Neural crest cell (in vitro differentiated cells): ENCODE results near the gene TAOK1. TPM values are rescaled to one million over a fixed set of nuclear protein-coding genes. Genes with fewer than 3 reads are reported as not detected.

Experiments used
- DNase-seq: peaks from one replicate; pipeline ENCODE4 v3.0.0; 2021; ENCODE audit warnings: low read depth, mixed read lengths, low spot score
- H3K27ac Mint-ChIP-seq: one replicate; pipeline ENCODE4 v1.8.0; 2021; ENCODE audit warnings: mild to moderate bottlenecking, mixed read lengths; ENCODE audit not compliant: unreplicated experiment
- H3K27me3 Mint-ChIP-seq: 2 replicates; pipeline ENCODE4 v1.8.0; 2021; ENCODE audit warnings: low read depth, mild to moderate bottlenecking, mixed read lengths
- H3K36me3 Mint-ChIP-seq: 2 replicates; pipeline ENCODE4 v1.8.0; 2021; ENCODE audit warnings: low read depth, mild to moderate bottlenecking, mixed read lengths
- H3K4me1 Mint-ChIP-seq: 2 replicates; pipeline ENCODE4 v1.8.0; 2021; ENCODE audit warnings: mixed read lengths
- H3K4me3 Mint-ChIP-seq: one replicate; pipeline ENCODE4 v1.8.0; 2021; ENCODE audit warnings: mild to moderate bottlenecking, mixed read lengths
- H3K9me3 Mint-ChIP-seq: 2 replicates; pipeline ENCODE4 v1.8.0; 2021; ENCODE audit warnings: mixed read lengths
- CTCF ChIP-seq: fragments of 200-600 bp; sonication (generic); conservative IDR thresholded peaks from 2 replicates; pipeline ENCODE4 v1.5.0; 2021; ENCODE audit warnings: antibody characterized with exemption, mild to moderate bottlenecking
- total RNA-seq: library from RNA; stranded (reverse); gene quantifications from 2 replicates; pipeline ENCODE4 v1.2.1, GENCODE V29; 2021

The TAOK1 gene
- total RNA-seq, 1 donor from 2014 or later: 81.9 TPM

GRCh38 chr17:29524692-29525091 lies 134.5 kb downstream of the TAOK1 start:
- Mint-ChIP-seq H3K27ac (no peak overlapping the region), H3K4me1 (no peaks in the 10 kb centered on the region), H3K36me3 (peaks cover 8% of the 10 kb centered on the region), H3K4me3 (no peak overlapping the region), H3K9me3 (no peaks in the 10 kb centered on the region), H3K27me3 (no peaks in the 10 kb centered on the region)
- DNase-seq: no peak
- no peak for TF ChIP-seq CTCF

GRCh38 chr17:29526322-29526721 lies 136.2 kb downstream of the TAOK1 start:
- Mint-ChIP-seq H3K4me3 (no peak overlapping the region), H3K27ac (no peak overlapping the region), H3K27me3 (no peaks in the 10 kb centered on the region), H3K36me3 (peaks cover 15% of the 10 kb centered on the region), H3K4me1 (no peaks in the 10 kb centered on the region), H3K9me3 (no peaks in the 10 kb centered on the region)
- no peak for TF ChIP-seq CTCF
- no peak for DNase-seq

- Mint-ChIP-seq H3K27me3 (no peaks in the 10 kb centered on the region), H3K4me3 (no peak overlapping the region), H3K4me1 (no peaks in the 10 kb centered on the region), H3K27ac (no peak overlapping the region), H3K36me3 (peaks cover 30% of the 10 kb centered on the region), H3K9me3 (no peaks in the 10 kb centered on the region)
- TF ChIP-seq CTCF: no peak
- no peak for DNase-seq
Measured at GRCh38 chr17:29533976-29534375, 143.8 kb downstream of the TAOK1 start.

GRCh38 chr17:29544066-29544465 lies 153.9 kb downstream of the TAOK1 start:
- TF ChIP-seq CTCF: no peak
- H3K4me3 Mint-ChIP-seq: no peak overlapping the region
- H3K4me1 Mint-ChIP-seq: peaks cover 7% of the 10 kb centered on the region
- peaks cover 13% of the 10 kb centered on the region for H3K36me3 Mint-ChIP-seq
- no peaks in the 10 kb centered on the region for H3K27me3 Mint-ChIP-seq
- H3K9me3 Mint-ChIP-seq: no peaks in the 10 kb centered on the region
- DNase-seq: no peak
- H3K27ac Mint-ChIP-seq: no peak overlapping the region

GRCh38 chr17:29546085-29546484 lies 155.9 kb downstream of the TAOK1 start:
- Mint-ChIP-seq H3K9me3 (no peaks in the 10 kb centered on the region), H3K4me3 (no peak overlapping the region), H3K27me3 (no peaks in the 10 kb centered on the region), H3K27ac (no peak overlapping the region), H3K4me1 (peaks cover 12% of the 10 kb centered on the region), H3K36me3 (peaks cover 13% of the 10 kb centered on the region)
- DNase-seq: no peak
- TF ChIP-seq CTCF: no peak

- Mint-ChIP-seq H3K27me3 (no peaks in the 10 kb centered on the region), H3K4me3 (no peak overlapping the region), H3K4me1 (peaks cover 12% of the 10 kb centered on the region), H3K36me3 (peaks cover 13% of the 10 kb centered on the region), H3K9me3 (no peaks in the 10 kb centered on the region), H3K27ac (no peak overlapping the region)
- no peak for DNase-seq
- no peak for TF ChIP-seq CTCF
Measured at GRCh38 chr17:29546830-29547229, 156.7 kb downstream of the TAOK1 start.
